GM15510 (cell line): ENCODE data around the gene CDC42BPA.

ENCODE experiments used
- POLR2A ChIP-seq: IDR thresholded peaks from 3 replicates; pipeline ENCODE4 v1.6.1; 2011; ENCODE audit warnings: borderline replicate concordance; ENCODE audit not compliant: insufficient read length; ENCODE audit errors: extremely low read depth

CDC42BPA gene

DNA sequence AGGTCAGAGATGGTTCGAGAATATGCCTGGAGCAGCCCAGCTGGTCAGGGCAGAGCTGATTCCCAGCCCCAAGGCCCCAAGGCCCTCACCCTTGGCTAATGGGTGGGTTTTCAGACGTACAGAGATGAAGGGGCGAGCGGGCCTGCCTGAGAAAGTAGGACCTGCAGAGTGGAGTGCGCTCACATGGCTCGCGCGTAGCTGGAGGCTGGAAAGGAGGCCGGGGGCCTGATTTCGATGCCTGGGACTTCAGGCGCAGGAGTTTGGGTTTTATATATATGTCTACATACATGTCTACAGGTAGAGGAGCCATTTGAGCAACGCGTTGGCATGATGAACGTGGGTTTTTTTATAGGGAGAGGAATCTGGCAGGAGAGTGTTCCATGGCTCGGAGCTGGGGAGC, 369.3 kb downstream of the CDC42BPA start:
- no peak for TF ChIP-seq POLR2A

DNA sequence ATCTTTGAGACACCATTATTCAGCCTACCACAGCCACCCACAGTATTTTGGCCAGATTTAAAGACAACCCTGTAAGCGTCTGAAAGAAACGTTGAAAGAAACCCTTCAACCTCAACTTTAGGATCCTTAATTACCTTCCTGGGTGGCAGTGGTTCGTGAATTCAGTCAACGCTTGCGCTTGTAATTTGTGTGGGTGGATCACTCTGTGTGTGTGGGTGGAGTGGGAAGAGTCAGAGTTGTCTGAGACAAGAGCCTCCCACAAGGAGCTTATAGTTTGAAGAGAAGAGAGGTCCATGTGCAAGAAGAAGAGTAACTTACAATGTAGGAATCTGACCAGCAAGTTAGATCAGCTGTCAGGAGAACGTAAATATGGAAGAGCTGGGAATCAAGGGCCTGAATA, 369.8 kb downstream of the CDC42BPA start:
- TF ChIP-seq POLR2A, result no peak

DNA sequence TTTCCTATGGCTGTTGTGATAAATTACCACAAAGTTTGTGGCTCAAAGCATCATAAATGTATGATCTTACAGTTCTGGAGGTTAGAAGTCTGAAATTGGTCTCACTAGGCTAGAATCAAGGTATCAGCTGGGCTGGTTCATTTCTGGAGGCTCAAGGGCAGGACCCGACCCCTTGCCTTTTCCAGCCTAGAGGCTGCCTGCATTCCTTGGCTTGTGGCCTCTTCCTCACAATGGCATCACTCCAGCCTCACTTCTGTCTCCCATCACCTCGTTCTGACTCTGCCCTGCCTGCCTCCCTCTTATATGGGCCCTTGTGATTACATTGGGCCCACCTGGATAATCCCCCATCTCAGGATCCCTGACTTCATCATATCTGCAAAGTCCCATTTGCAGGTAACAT, 370.2 kb downstream of the CDC42BPA start:
- no peak for TF ChIP-seq POLR2A

DNA sequence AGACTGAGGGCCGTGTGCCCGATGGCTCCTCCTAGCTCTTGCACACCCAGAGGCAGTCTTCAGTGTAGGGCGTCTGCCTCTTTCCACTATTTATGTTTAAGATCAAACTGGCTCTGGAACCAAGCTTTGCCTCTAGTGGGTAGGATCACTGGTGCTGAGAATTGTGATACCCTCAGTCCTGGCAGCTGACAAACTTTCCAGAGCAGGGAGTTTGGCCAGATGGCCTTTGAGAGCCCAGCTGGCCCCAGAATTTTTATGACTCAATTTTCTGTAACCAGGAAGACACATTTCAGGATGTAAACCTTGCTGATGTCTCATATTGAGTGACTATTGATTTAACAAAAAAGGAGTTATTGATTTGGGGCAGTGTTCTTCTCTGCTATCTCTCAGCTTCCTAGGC, 371.5 kb downstream of the CDC42BPA start:
- no peak for TF ChIP-seq POLR2A

DNA sequence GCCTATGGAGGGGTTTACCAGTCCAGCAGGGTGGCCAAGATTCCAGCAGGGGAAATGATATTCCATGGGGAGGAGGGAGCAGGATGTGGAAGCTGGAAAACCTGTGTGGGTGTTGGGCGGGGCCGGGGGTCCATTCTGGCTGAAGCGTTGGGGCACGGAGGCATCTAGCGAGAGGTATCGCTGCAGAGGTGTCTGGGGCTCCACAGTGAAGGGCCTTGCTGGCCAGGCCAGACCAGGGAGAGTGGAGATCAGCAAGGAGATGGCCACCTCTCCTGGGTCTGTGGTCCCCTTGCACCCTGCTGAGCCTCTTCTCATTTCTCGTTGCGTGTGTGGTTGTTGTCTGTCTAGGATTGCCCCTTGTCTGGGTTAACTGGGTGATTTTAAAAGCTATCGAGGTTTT, 372.0 kb downstream of the CDC42BPA start:
- no peak for TF ChIP-seq POLR2A

DNA sequence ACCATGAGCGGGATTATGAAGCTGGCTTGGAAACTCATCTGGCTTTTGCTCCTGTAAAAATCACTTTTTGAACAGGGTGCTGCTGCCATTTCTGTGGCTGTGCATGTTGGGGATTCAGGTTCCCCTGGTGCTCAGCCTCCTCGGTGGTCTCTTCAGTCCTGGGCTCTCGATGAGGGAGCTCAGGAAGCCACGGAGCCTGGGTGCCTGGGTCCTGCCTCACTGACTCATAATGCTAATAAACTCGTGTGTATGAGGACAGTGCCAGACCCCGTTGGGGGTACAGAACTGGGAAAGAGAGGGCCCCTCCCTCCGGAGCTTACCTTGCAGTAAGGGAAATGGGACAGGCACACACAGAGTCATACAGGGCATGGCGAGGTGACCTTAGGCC, 372.4 kb downstream of the CDC42BPA start:
- no peak for TF ChIP-seq POLR2A

DNA sequence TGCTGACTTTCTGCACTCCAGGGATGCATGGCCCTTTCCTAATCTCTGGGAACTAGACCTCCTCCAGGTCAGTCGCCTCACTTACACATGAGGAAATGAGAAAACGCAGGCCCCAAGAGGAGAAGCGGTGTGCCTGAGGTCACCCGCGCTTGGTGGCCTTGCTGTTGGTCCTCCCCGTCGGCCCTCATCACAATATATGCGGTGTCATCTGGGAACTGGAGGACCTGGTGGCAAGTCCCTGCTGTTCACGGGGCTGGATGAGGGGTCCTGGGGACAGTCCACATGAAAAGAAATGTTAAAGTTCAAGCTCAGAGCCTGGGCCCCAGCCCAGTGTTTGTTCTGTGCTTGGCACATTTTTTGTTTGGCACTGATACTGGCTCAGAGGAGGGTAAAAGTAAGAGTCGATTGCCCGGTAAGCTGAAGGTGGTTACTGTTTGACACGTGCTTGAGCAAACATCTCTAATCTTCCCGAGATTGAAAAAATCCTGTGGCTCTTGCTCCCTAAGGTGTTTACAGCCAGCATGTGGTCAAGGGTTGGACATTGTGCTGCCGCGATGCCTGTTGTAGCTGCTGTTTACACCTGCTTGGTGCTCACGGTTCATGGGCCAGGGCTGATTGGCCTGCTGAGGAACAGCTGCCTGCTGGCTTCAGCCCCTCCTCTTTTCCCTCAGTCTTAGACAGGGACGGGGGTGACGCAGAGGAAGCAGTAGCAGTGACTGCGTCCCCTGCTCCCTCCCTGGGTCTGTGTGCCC, 373.0 kb downstream of the CDC42BPA start:
- TF ChIP-seq POLR2A, result no peak

DNA sequence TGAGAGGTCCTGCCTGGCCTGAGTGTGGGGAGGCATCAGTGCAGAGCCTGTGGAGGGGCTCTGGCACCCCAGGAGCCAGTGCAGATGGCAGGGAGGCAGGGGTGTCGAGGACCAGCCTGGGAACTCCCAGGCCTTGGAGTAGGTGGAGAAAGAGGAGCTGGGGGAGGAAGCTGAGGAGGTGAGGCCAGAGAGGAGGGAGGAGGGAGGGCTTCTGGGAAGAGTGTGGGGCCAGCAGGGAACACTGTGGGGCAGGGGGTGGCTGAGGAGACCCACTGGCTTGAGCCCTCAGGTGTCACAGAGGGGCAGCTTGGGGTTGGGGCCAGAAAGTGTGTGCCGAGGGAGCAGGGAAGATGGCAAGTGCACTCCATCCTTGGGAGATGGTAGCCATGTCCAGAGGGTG, 374.4 kb downstream of the CDC42BPA start:
- no peak for TF ChIP-seq POLR2A

DNA sequence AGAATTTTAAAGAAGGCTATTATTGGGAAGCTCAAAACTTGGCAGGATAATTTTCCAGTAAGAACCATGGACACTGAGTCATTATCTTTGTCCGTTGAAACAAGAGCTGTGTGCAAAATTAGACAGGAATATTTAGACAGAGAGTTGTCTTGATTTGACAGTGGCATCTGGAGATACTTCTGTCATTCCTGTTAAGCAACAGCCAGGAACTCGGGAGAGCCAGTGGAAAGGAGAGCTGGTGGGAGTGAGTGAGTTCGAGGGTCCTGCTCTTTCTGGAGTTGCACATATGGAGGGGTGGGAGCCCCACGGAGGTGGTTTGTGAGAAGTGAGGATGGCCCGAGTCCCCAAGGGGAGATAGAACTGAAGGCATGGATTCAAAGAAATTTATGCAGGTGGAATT, 375.1 kb downstream of the CDC42BPA start:
- TF ChIP-seq POLR2A, result no peak

DNA sequence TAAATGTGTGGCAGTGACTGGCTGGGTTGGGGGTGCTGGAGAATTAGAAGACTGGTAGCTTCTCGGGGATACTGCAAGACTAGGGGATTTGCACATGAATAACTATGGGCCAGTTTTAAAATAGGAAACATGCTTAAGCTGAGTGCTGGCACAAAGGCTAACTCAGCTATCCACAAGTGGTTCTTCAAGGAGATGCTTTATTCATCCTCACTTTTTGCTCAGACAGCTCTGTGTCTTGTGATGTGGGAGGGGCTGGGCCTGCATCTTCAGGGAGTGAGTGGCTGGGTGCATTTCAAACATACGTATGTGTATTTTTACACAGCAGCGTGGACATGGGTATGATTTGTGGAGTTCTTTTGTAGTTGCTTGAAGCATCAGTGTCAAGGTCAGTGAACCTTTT, 375.9 kb downstream of the CDC42BPA start:
- TF ChIP-seq POLR2A, result no peak

DNA sequence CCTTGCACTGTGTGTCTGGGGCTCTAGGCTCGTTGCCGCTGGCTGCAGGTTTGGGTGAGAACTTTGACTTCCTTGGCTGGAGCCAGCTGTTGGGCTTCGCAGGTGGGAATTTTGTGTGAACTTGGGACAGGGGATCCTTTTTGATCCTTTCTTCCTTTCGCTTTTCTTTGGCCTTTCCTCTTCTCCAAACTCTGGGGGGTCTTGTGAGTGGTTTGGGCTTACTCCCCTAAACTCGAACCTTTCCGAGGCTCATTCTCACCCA, 377.6 kb downstream of the CDC42BPA start:
- TF ChIP-seq POLR2A, result no peak

DNA sequence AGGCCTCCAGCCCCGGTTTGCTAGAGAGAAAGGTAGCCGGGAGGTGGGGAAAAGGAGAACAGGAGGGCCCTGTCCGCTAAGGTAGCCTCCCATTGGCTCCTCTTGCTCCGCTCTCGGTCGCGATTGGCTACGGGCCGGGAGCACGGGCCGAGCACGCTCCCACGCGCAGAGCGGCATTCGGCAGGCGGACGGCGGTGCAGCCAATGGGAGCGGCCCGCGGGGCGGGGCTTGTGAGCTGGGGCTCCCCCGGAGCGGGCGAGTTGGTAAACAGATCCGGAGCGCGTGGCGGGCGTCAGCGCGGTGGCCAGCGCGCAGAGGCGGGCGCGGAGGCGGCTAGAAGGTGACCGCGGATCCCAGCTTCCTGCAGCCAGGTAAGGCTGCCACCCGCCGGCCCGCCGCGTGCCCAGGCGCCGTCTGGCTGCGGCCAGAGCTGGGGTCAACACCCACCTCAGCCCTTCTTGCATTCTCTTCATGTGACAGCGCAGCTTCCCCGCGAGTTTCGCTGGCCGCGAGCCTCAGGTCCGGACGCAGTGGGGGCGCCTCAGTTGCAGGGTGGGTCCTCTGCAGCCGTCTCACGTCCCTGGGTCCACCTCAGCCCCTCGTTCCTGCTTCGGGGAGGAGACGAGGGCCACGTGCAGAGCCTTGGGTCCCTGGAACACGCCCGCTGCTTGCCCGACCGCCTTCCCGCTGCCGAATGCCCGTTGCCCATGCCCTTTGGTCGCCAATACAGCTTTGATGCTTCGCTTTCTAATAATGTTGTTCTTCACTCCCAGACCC, 378.1 kb downstream of the CDC42BPA start, which contains the start of gene COQ8A:
COQ8A (plus strand) TSS at position 266 of the 777 bp plus-strand sequence. CDS start 21,092 bp downstream, outside the sequence.
- no peak for TF ChIP-seq POLR2A
